Fibroblast of pulmonary artery (primary cell): Measurements from ENCODE around the gene RNFT2.

Source experiments
- DNase-seq: peaks from one replicate; pipeline ENCODE4 v3.0.0-alpha.2; 2010; ENCODE audit warnings: low read depth
- H3K4me3 ChIP-seq: replicated peaks from 2 replicates; pipeline ENCODE4 v1.5.1; 2011; ENCODE audit warnings: low read depth, mild to moderate bottlenecking, control low read depth, low read length, moderate library complexity
- TF ChIP-seq, protein P1 (sequence below): IDR thresholded peaks from 2 replicates; pipeline ENCODE4 v1.5.1; 2011; ENCODE audit warnings: mild to moderate bottlenecking, control low read depth, low read length, inconsistent platforms; ENCODE audit errors: missing control alignments

RNFT2 gene

DNA sequence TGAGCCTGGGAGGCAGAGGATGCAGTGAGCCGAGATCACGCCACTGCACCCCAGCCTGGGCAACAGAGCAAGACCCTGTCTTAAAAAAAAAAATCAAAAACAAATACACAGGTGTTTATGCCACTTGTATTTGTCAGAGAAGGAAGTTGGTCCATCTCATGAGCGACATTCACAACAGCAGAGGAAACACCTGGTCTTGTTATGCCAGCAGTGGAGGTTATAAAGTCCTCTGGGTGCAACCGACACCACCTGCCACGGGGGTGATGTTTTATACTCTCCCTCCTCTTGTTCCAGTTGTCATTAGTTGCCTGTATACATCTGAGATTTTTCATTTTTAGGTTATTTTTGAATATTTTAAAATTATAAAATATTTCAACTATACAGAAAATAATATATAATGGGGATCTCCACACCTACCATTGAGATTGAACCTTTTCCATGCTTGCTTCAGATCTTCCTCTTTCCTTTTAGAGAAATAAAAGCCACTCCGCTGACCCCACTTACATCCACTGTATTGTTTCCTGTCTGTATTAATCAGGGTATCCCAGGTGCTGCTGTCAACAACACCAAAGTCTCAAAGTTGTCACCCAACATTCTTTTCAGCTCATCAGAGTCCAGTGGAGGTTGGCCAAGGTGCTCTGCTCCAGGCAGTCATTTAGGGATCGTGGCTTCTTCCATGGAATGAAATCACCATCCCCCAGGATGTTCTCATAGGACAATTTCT lies 65.1 kb downstream of the RNFT2 start:
- no peak overlapping the region for H3K4me3 ChIP-seq
- TF ChIP-seq, protein P1, sequence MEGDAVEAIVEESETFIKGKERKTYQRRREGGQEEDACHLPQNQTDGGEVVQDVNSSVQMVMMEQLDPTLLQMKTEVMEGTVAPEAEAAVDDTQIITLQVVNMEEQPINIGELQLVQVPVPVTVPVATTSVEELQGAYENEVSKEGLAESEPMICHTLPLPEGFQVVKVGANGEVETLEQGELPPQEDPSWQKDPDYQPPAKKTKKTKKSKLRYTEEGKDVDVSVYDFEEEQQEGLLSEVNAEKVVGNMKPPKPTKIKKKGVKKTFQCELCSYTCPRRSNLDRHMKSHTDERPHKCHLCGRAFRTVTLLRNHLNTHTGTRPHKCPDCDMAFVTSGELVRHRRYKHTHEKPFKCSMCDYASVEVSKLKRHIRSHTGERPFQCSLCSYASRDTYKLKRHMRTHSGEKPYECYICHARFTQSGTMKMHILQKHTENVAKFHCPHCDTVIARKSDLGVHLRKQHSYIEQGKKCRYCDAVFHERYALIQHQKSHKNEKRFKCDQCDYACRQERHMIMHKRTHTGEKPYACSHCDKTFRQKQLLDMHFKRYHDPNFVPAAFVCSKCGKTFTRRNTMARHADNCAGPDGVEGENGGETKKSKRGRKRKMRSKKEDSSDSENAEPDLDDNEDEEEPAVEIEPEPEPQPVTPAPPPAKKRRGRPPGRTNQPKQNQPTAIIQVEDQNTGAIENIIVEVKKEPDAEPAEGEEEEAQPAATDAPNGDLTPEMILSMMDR, result no peak
- no peak for DNase-seq

DNA sequence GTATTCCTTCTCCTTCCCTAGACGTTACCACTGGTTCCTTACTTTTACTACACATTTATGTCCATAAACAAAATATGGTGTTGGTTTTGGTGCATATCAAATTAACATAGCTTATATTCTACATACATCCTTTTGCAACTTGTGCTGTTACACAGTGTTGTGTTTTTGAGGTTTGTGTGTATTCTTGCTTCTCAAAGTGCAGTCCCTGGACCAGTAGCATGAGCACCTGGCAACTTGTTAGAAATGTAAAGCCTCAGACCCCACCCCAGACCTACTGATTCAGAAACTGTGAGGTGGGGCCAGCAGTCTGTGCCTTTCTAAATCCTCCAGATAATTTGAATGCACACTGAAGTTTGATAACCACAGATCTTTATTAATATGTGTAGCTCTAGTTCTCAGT lies 65.9 kb downstream of the RNFT2 start:
- H3K4me3 ChIP-seq, result no peak overlapping the region
- DNase-seq, result no peak
- TF ChIP-seq, protein P1, result no peak

DNA sequence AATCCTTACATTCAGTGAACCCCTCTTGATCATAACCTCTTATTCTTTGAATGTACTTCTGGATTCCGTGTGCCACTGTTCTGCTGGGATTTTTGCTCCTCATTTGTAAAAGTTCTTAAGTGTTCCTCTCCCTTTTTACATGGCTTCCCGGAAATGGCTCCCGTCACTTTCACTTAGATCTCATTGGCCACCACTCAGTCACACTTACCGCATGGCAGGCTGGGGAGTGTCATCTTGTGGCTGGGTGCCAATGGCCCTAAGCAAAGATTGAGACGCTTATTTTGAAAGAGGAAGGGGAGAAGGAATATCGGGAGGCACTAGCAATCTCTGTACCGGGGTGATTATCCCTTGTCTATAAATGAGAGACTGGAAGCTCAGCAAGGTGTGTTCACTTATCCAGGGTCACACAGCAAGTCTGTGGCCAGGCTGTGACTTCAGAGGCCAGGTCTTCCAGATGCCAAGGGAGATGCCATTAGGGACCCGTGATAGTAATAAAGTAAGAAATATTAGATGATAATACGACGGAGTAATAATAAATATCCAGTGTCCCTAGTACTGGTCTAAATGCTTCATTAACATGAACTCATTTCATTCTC lies 68.8 kb downstream of the RNFT2 start:
- no peak for DNase-seq
- H3K4me3 ChIP-seq, result no peak overlapping the region

GRCh38 chr12:116807546-116807945 lies 69.4 kb downstream of the RNFT2 start:
- TF ChIP-seq, protein P1, result no peak
- no peak overlapping the region for H3K4me3 ChIP-seq
- no peak for DNase-seq

More for the DNA sequence above, 68.8 kb downstream of the RNFT2 start:
- TF ChIP-seq, protein P1, result no peak

DNA sequence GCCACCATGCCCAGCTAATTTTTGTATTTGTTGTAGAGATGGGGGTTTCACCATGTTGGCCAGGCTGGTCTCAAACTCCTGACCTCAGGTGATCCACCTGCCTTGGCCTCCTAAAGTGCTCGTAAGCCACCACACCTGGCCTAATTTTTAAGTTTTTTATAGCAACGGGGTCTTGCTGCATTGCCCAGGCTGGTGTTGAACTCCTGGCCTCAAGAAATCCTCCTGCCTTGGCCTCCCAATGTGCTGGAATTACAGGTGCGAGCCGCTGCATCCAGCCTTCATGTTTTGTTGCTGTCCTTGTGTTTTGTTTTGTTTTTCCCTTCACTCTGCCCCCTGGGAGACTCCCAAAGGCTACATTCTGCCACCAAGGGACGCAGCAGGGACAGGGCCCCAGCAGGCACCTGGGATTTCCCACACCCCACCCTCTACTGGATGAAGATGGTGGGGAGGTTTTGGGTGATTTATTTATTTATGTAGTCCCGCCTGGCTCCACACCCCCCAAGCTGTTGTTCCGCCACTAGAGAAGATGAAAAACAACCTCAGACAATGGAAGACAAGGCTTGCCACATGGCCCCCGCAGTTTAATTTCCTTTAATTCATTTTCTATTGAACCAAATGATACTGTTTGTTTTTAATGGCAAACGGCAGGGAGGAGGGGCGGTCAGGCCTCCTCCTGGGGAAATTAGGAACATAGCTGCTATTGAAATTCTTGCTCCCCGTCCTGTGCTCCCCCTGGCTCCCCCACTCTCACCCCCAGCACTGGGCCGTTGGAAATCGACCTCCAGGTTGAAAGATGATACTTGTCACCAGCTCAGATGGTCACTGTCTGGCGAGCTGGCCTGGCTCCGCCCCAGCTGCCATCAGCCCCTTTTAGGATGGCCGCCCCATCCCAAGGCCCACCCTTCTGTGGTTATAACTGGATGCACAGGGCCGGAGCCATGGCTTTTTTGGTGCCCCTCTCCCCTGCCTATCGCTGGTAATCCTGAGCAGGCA lies 70.3 kb downstream of the RNFT2 start:
- no peak overlapping the region for H3K4me3 ChIP-seq
- TF ChIP-seq, protein P1, result no peak
- no peak for DNase-seq

GRCh38 chr12:116812238-116812637 lies 74.1 kb downstream of the RNFT2 start:
- no peak overlapping the region for H3K4me3 ChIP-seq
- no peak for DNase-seq
- TF ChIP-seq, protein P1, result no peak
